Mesenchymal stem cell (in vitro differentiated cells and primary cell): ENCODE data around the gene NEK11.

ENCODE experiments used
- DNase-seq: peaks from one replicate; pipeline ENCODE4 v3.0.0-alpha.2; 2013
- H2AFZ ChIP-seq: one replicate; pipeline ENCODE4 v1.6.1; 2013; ENCODE audit warnings: low read depth, mild to moderate bottlenecking, control low read depth, inconsistent platforms, low read length, moderate library complexity
- H2AK5ac ChIP-seq: 2 replicates; pipeline ENCODE4 v1.6.1; 2013; ENCODE audit warnings: low read length, moderate library complexity, mild to moderate bottlenecking, inconsistent platforms; ENCODE audit not compliant: severe bottlenecking
- H2BK120ac ChIP-seq: one replicate; pipeline ENCODE4 v1.6.1; 2013; ENCODE audit warnings: low read depth, mild to moderate bottlenecking, inconsistent platforms, low read length, moderate library complexity
- H2BK12ac ChIP-seq, 2 experiments: one replicate each; pipeline ENCODE4 v1.6.1; 2013; ENCODE audit warnings: inconsistent platforms in 2 of 2, low read length in 2 of 2, mild to moderate bottlenecking in 2 of 2, moderate library complexity in 2 of 2, control low read depth in 1 of 2
- H2BK15ac ChIP-seq: one replicate; pipeline ENCODE4 v1.6.1; 2013; ENCODE audit warnings: mild to moderate bottlenecking, low read depth, inconsistent platforms; ENCODE audit not compliant: poor library complexity, severe bottlenecking
- H2BK5ac ChIP-seq: 2 replicates; pipeline ENCODE4 v1.6.1; 2013; ENCODE audit warnings: low read depth, mild to moderate bottlenecking, low read length, control low read depth, inconsistent platforms; ENCODE audit not compliant: poor library complexity, severe bottlenecking
- H3K14ac ChIP-seq, 2 experiments: one replicate each; pipeline ENCODE4 v1.6.1; 2013; ENCODE audit warnings: inconsistent platforms in 2 of 2, low read length in 2 of 2, control low read depth in 1 of 2, mild to moderate bottlenecking in 1 of 2, moderate library complexity in 1 of 2
- H3K18ac ChIP-seq, 2 experiments: one replicate each; pipeline ENCODE4 v1.6.1; 2013; ENCODE audit warnings: inconsistent platforms in 2 of 2, low read length in 2 of 2, control low read depth in 1 of 2, low read depth in 1 of 2, mild to moderate bottlenecking in 1 of 2
- H3K23ac ChIP-seq, 2 experiments: one replicate each; pipeline ENCODE4 v1.6.1; 2013; ENCODE audit warnings: inconsistent platforms in 2 of 2, low read length in 2 of 2, mild to moderate bottlenecking in 2 of 2, moderate library complexity in 2 of 2, control low read depth in 1 of 2
- H3K27ac ChIP-seq: 2 replicates; pipeline ENCODE4 v1.5.1; 2013; ENCODE audit warnings: mild to moderate bottlenecking, moderate library complexity, low read length, control low read depth, inconsistent platforms; ENCODE audit not compliant: poor library complexity, severe bottlenecking
- H3K27me3 ChIP-seq, 2 experiments: 2 replicates each; pipeline versions ENCODE4 v1.6.1 to v1.7.0; 2013; ENCODE audit warnings: low read length in 2 of 2, mild to moderate bottlenecking in 2 of 2, moderate library complexity in 2 of 2, control low read depth in 1 of 2, inconsistent platforms in 1 of 2; ENCODE audit not compliant: control insufficient read depth in 1 of 2, insufficient read depth in 1 of 2
- H3K36me3 ChIP-seq, 2 experiments: 2 replicates each; pipeline versions ENCODE4 v1.6.1 to v1.7.0; 2013; ENCODE audit warnings: low read length in 2 of 2, control low read depth in 1 of 2, inconsistent platforms in 1 of 2, low read depth in 1 of 2, mild to moderate bottlenecking in 1 of 2; ENCODE audit not compliant: insufficient read depth in 2 of 2, control insufficient read depth in 1 of 2
- H3K4ac ChIP-seq, 2 experiments: one replicate each; pipeline ENCODE4 v1.6.1; 2013; ENCODE audit warnings: inconsistent platforms in 2 of 2, low read length in 2 of 2, mild to moderate bottlenecking in 2 of 2, moderate library complexity in 2 of 2, control low read depth in 1 of 2, low read depth in 1 of 2
- H3K4me1 ChIP-seq: 2 replicates; pipeline ENCODE4 v1.6.1; 2013; ENCODE audit warnings: low read depth, low read length, control low read depth; ENCODE audit not compliant: control insufficient read depth, insufficient read depth
- H3K4me2 ChIP-seq: 2 replicates; pipeline ENCODE4 v1.6.1; 2013; ENCODE audit warnings: low read length, mild to moderate bottlenecking, inconsistent platforms; ENCODE audit not compliant: poor library complexity, severe bottlenecking
- H3K4me3 ChIP-seq, 2 experiments: 2 replicates each; pipeline versions ENCODE4 v1.5.1 to v1.7.0; 2013; ENCODE audit warnings: low read length in 2 of 2, mild to moderate bottlenecking in 2 of 2, control low read depth in 1 of 2, low read depth in 1 of 2; ENCODE audit not compliant: insufficient read depth in 1 of 2
- H3K79me1 ChIP-seq: replicated peaks from 2 replicates; pipeline ENCODE4 v1.6.1; 2013; ENCODE audit warnings: mild to moderate bottlenecking, control low read depth, low read length, inconsistent platforms; ENCODE audit not compliant: poor library complexity, severe bottlenecking
- H3K9ac ChIP-seq: 2 replicates; pipeline ENCODE4 v1.7.0; 2013; ENCODE audit warnings: mild to moderate bottlenecking, low read length, moderate library complexity
- H3K9me3 ChIP-seq: 2 replicates; pipeline ENCODE4 v1.7.0; 2013; ENCODE audit warnings: mild to moderate bottlenecking, low read length; ENCODE audit not compliant: control insufficient read depth
- H4K8ac ChIP-seq: one replicate; pipeline ENCODE4 v1.6.1; 2013; ENCODE audit warnings: inconsistent platforms, mild to moderate bottlenecking, low read length, moderate library complexity
- H4K91ac ChIP-seq: one replicate; pipeline ENCODE4 v1.6.1; 2013; ENCODE audit warnings: mild to moderate bottlenecking, low read length, inconsistent platforms
- WGBS: methylation state at CpG from one replicate; pipeline ENCODE4 v1.1.7; 2013; ENCODE audit warnings: mixed read lengths; 5-methylcytosine and 5-hydroxymethylcytosine counted together

The NEK11 gene

GRCh38 chr3:131317667-131318066 is 291.0 kb downstream of the NEK11 start:
- H4K91ac ChIP-seq = no peak overlapping the region
- no peaks in the 10 kb centered on the region for H3K79me1 ChIP-seq
- H3K9ac ChIP-seq = no peak overlapping the region
- no peak overlapping the region for H2BK120ac ChIP-seq
- H3K9me3 ChIP-seq = no peaks in the 10 kb centered on the region
- H3K36me3 ChIP-seq = no peaks in the 10 kb centered on the region
- H3K4ac ChIP-seq = no peak overlapping the region
- H3K4me3 ChIP-seq = no peak overlapping the region
- no peak overlapping the region for H2BK5ac ChIP-seq
- H2AK5ac ChIP-seq = no peak overlapping the region
- H2AFZ ChIP-seq = no peak overlapping the region
- H3K14ac ChIP-seq = no peak overlapping the region
- no peak overlapping the region for H3K18ac ChIP-seq
- H3K23ac ChIP-seq = no peak overlapping the region
- no peak overlapping the region for H2BK12ac ChIP-seq
- H3K4me1 ChIP-seq = no peaks in the 10 kb centered on the region
- no peak overlapping the region for H4K8ac ChIP-seq
- no peak overlapping the region for H3K27ac ChIP-seq
- H3K4me2 ChIP-seq = no peak overlapping the region
- H2BK15ac ChIP-seq = no peak overlapping the region
- no peaks in the 10 kb centered on the region for H3K27me3 ChIP-seq
- whole genome bisulfite sequencing = 100% methylated on average over 1 of the region's 2 CpGs
- DNase-seq = no peak

DNA sequence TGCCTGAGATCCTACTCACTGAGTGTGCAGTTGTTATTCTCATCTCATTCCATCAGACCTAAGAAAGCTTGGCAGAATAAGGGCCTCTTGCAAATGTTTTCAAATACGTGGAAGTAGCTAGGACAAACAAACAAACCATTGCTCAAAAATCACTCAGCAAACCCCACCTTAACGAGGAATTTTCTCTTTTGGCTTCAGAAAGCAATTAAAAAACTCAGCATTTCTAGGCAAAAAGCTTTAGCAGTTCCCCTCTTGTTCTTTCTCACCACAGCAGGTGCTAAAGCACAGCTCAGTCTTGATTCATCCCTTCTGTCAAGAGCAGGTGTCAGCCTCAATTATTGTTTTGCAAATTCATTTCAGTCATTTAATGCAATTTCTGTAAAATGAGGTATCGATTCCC is 296.3 kb downstream of the NEK11 start:
- no peaks in the 10 kb centered on the region for H3K79me1 ChIP-seq
- H4K91ac ChIP-seq = no peak overlapping the region
- no peak overlapping the region for H3K4me2 ChIP-seq
- no peak overlapping the region for H3K27ac ChIP-seq
- no peak overlapping the region for H3K4ac ChIP-seq
- no peaks in the 10 kb centered on the region for H3K36me3 ChIP-seq
- no peak overlapping the region for H3K23ac ChIP-seq
- H3K4me1 ChIP-seq = no peaks in the 10 kb centered on the region
- no peak overlapping the region for H2AFZ ChIP-seq
- H3K9me3 ChIP-seq = no peaks in the 10 kb centered on the region
- DNase-seq = no peak
- H3K14ac ChIP-seq = no peak overlapping the region
- no peak overlapping the region for H4K8ac ChIP-seq
- H2BK15ac ChIP-seq = no peak overlapping the region
- WGBS = 75% methylated on average over 3 of the region's 3 CpGs
- no peak overlapping the region for H2AK5ac ChIP-seq
- no peak overlapping the region for H3K9ac ChIP-seq
- H3K4me3 ChIP-seq = no peak overlapping the region
- no peaks in the 10 kb centered on the region for H3K27me3 ChIP-seq
- H2BK12ac ChIP-seq = no peak overlapping the region
- no peak overlapping the region for H3K18ac ChIP-seq
- H2BK5ac ChIP-seq = no peak overlapping the region
- no peak overlapping the region for H2BK120ac ChIP-seq

GRCh38 chr3:131323792-131324191 is 297.1 kb downstream of the NEK11 start:
- no peak overlapping the region for H2BK12ac ChIP-seq
- H3K36me3 ChIP-seq = no peaks in the 10 kb centered on the region
- H3K23ac ChIP-seq = no peak overlapping the region
- no peaks in the 10 kb centered on the region for H3K9me3 ChIP-seq
- H3K9ac ChIP-seq = no peak overlapping the region
- no peak overlapping the region for H3K4me3 ChIP-seq
- H3K79me1 ChIP-seq = no peaks in the 10 kb centered on the region
- H4K91ac ChIP-seq = no peak overlapping the region
- H3K27me3 ChIP-seq = no peaks in the 10 kb centered on the region
- H3K4me2 ChIP-seq = no peak overlapping the region
- no peak for DNase-seq
- no peak overlapping the region for H2AK5ac ChIP-seq
- H3K4me1 ChIP-seq = no peaks in the 10 kb centered on the region
- WGBS = 79% methylated on average over 2 of the region's 2 CpGs
- H3K14ac ChIP-seq = no peak overlapping the region
- no peak overlapping the region for H3K27ac ChIP-seq
- no peak overlapping the region for H3K18ac ChIP-seq
- no peak overlapping the region for H2BK15ac ChIP-seq
- H2AFZ ChIP-seq = no peak overlapping the region
- no peak overlapping the region for H2BK120ac ChIP-seq
- no peak overlapping the region for H4K8ac ChIP-seq
- H3K4ac ChIP-seq = no peak overlapping the region
- no peak overlapping the region for H2BK5ac ChIP-seq

DNA sequence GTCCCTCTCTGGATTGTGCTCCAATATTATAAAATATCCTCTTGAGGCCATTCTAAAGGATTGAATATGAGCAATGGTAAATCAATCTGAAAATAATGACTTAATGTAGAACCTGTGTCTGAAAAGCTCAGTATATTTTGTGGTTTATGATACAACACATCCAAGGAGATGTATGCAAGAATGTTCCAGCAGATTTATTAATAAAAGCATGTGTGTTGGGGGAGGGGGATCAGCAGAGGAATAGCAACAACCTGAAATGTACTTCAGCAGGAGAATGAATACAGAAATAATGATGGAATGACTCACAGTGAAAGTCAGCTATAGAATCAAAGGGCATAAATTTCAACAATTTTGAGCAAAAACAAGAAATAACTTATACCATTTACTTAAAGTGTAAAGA is 298.2 kb downstream of the NEK11 start:
- Histone ChIP-seq H3K4me3 (no peak overlapping the region), H2BK5ac (no peak overlapping the region), H2AFZ (no peak overlapping the region), H3K9ac (no peak overlapping the region), H3K18ac (no peak overlapping the region), H2BK15ac (no peak overlapping the region), H3K4me2 (no peak overlapping the region), H3K4ac (no peak overlapping the region), H4K8ac (no peak overlapping the region), H2BK120ac (no peak overlapping the region), H3K4me1 (no peaks in the 10 kb centered on the region), H3K14ac (no peak overlapping the region), H3K79me1 (no peaks in the 10 kb centered on the region), H2AK5ac (no peak overlapping the region), H3K23ac (no peak overlapping the region), H3K27ac (no peak overlapping the region), H3K27me3 (no peaks in the 10 kb centered on the region), H3K9me3 (no peaks in the 10 kb centered on the region), H4K91ac (no peak overlapping the region), H3K36me3 (no peaks in the 10 kb centered on the region), H2BK12ac (no peak overlapping the region)
- no peak for DNase-seq
